ENCODE measurements around the gene PTPRE.
A peak's percentile ranks its signal among the peaks of the same experiment; 100 is the strongest.

Gene PTPRE

GRCh38 chr10:128064108-128064969 lies 157.4 kb downstream of the PTPRE start:
- no peak for DNase-seq

GRCh38 chr10:128064970-128065580 lies 158.2 kb downstream of the PTPRE start:
- DNase-seq = no peak

GRCh38 chr10:128065881-128066534 lies 159.1 kb downstream of the PTPRE start:
- DNase-seq = no peak

GRCh38 chr10:128066870-128067382 lies 160.0 kb downstream of the PTPRE start:
- no peak for DNase-seq

GRCh38 chr10:128067691-128068397 lies 160.9 kb downstream of the PTPRE start:
- DNase-seq = no peak

- no peak for DNase-seq
Observed at GRCh38 chr10:128068398-128069285, 161.7 kb downstream of the PTPRE start.

GRCh38 chr10:128069351-128070051 lies 162.6 kb downstream of the PTPRE start:
- peak; percentile 54 to 56 for DNase-seq

- no peak for DNase-seq
Observed at GRCh38 chr10:128070161-128070560, 163.3 kb downstream of the PTPRE start.

GRCh38 chr10:128070721-128071416 lies 164.0 kb downstream of the PTPRE start:
- no peak for DNase-seq

- no peak for DNase-seq
Observed at GRCh38 chr10:128071417-128071782, 164.5 kb downstream of the PTPRE start.

GRCh38 chr10:128072046-128072445 lies 165.1 kb downstream of the PTPRE start:
- no peak for DNase-seq

- DNase-seq = no peak
Observed at GRCh38 chr10:128072941-128073645, 166.2 kb downstream of the PTPRE start.

- DNase-seq = no peak
Observed at GRCh38 chr10:128073890-128074289, 167.0 kb downstream of the PTPRE start.

GRCh38 chr10:128074589-128074988 lies 167.7 kb downstream of the PTPRE start:
- no peak for DNase-seq

GRCh38 chr10:128077155-128077875 lies 170.4 kb downstream of the PTPRE start:
- DNase-seq = no peak

GRCh38 chr10:128078136-128078969 lies 171.4 kb downstream of the PTPRE start:
- DNase-seq = peak in 1 of 2 experiments; percentile 8

GRCh38 chr10:128080231-128080630 lies 173.3 kb downstream of the PTPRE start:
- no peak for DNase-seq

GRCh38 chr10:128080641-128081040 lies 173.7 kb downstream of the PTPRE start:
- DNase-seq = no peak
